Body of pancreas (tissue), 4 donors: ENCODE data around the gene ATF7.

Experiments used
- CTCF ChIP-seq, 7 experiments: fragments of 450-650 bp in 4 of 7; fragments of 200-600 bp in 3 of 7; sonication (generic) in 3 of 7; IDR thresholded peaks; one replicate each; pipeline ENCODE4 v1.5.1; 2016 to 2019; ENCODE audit warnings: antibody characterized with exemption in 7 of 7
- POLR2A ChIP-seq, 3 donors: fragments of 450-650 bp; IDR thresholded peaks; one replicate each; pipeline ENCODE4 v1.6.1; 2016; ENCODE audit warnings: antibody characterized with exemption in 3 of 3, mild to moderate bottlenecking in 2 of 3

GRCh38 chr12:53462935-53463334 is 163.2 kb downstream of the ATF7 start:
- no peak for TF ChIP-seq CTCF (IDR thresholded peaks at IDR 0.05)
- no peak for TF ChIP-seq POLR2A (IDR thresholded peaks at IDR 0.05)
